H1 (cell line): Measurements from ENCODE around the gene NBEA. TPM values are rescaled to one million over a fixed set of nuclear protein-coding genes. Genes with fewer than 3 reads are reported as not detected.

Source experiments
- CTCF ChIA-PET: fragments of 300-600 bp; sonication (Branson Sonifier 250); formaldehyde crosslinking; loops from one replicate; lab custom pipeline; 2021; ENCODE audit not compliant: partially characterized antibody; lab: Charles Lee
- POLR2A ChIA-PET: fragments of 300-600 bp; sonication (Branson Sonifier 250); formaldehyde crosslinking; loops from one replicate; lab custom pipeline; 2021; ENCODE audit warnings: inconsistent platforms; ENCODE audit not compliant: partially characterized antibody; lab: Charles Lee
- DNase-seq, 2 experiments: peaks; one replicate each; pipeline versions ENCODE4 v3.0.0 to v3.0.0-alpha.2; 2010 to 2022; ENCODE audit warnings: low spot score in 2 of 2, low read depth in 1 of 2, mixed read lengths in 1 of 2
- FAIRE-seq: peaks from 2 replicates; lab custom pipeline; 2011; peaks lifted over from hg19 to GRCh38; lab: Jason Lieb, UNC
- H2AFZ ChIP-seq: 2 replicates; pipeline ENCODE4 v1.8.1; 2012; ENCODE audit warnings: low read length, inconsistent platforms
- H2AK5ac ChIP-seq: 2 replicates; pipeline ENCODE4 v1.6.1; 2013; ENCODE audit warnings: low read depth, low read length
- H2BK120ac ChIP-seq: replicated peaks from 2 replicates; pipeline ENCODE3; 2013; ENCODE audit warnings: low read depth, low read length, inconsistent platforms
- H2BK12ac ChIP-seq: 2 replicates; pipeline ENCODE4 v1.6.1; 2013; ENCODE audit warnings: low read depth, low read length
- H2BK15ac ChIP-seq: 2 replicates; pipeline ENCODE4 v1.6.1; 2013; ENCODE audit warnings: low read length
- H2BK20ac ChIP-seq: 2 replicates; pipeline ENCODE4 v1.6.1; 2013; ENCODE audit warnings: low read length
- H2BK5ac ChIP-seq: 2 replicates; pipeline ENCODE4 v1.6.1; 2013; ENCODE audit warnings: low read depth, low read length
- H3K14ac ChIP-seq: 2 replicates; pipeline ENCODE4 v1.6.1; 2013; ENCODE audit warnings: inconsistent platforms; ENCODE audit not compliant: insufficient read length
- H3K18ac ChIP-seq: 2 replicates; pipeline ENCODE4 v1.6.1; 2013; ENCODE audit warnings: low read length; ENCODE audit errors: extremely low read depth
- H3K23ac ChIP-seq: 2 replicates; pipeline ENCODE4 v1.6.1; 2013; ENCODE audit warnings: inconsistent platforms; ENCODE audit not compliant: insufficient read length
- H3K23me2 ChIP-seq: 2 replicates; pipeline ENCODE4 v1.6.1; 2013; ENCODE audit warnings: low read depth, low read length
- H3K27ac ChIP-seq: 2 replicates; pipeline ENCODE4 v1.6.1; 2011; ENCODE audit warnings: low read depth, low read length, inconsistent platforms
- H3K27me3 ChIP-seq, 4 experiments: replicated peaks in 1 of 4; 1 replicate in 1 of 4; 2 replicates in 3 of 4; pipeline versions ENCODE4 v1.6.1 to v1.8.1; 2011 to 2013; ENCODE audit warnings: low read length in 3 of 4, mild to moderate bottlenecking in 3 of 4, inconsistent platforms in 2 of 4, mixed read lengths in 2 of 4, moderate library complexity in 1 of 4; ENCODE audit not compliant: control insufficient read depth in 3 of 4, insufficient read depth in 3 of 4; ENCODE audit errors: extremely low read depth in 1 of 4
- H3K36me3 ChIP-seq, 4 experiments: 2 replicates each; pipeline versions ENCODE4 v1.6.1 to v1.8.1; 2011 to 2013; ENCODE audit warnings: mild to moderate bottlenecking in 4 of 4, low read length in 3 of 4, moderate library complexity in 2 of 4, control low read depth in 1 of 4, inconsistent platforms in 1 of 4; ENCODE audit not compliant: insufficient read depth in 4 of 4, control insufficient read depth in 2 of 4
- H3K4ac ChIP-seq: replicated peaks from 2 replicates; pipeline ENCODE3; 2013; ENCODE audit warnings: low read length, low read depth, mixed read lengths, inconsistent platforms; ENCODE audit not compliant: insufficient read length
- H3K4me1 ChIP-seq, 4 experiments: replicated peaks in 1 of 4; 1 replicate in 1 of 4; 2 replicates in 3 of 4; pipeline versions ENCODE4 v1.6.1 to v1.8.1; 2011 to 2013; ENCODE audit warnings: low read length in 3 of 4, inconsistent platforms in 2 of 4, mixed read lengths in 1 of 4; ENCODE audit not compliant: insufficient read depth in 4 of 4, control insufficient read depth in 3 of 4
- H3K4me2 ChIP-seq, 2 experiments: 2 replicates each; pipeline versions ENCODE4 v1.6.1 to v1.8.1; 2011 to 2013; ENCODE audit warnings: low read depth in 2 of 2, low read length in 2 of 2, control low read depth in 1 of 2, inconsistent platforms in 1 of 2, mild to moderate bottlenecking in 1 of 2; ENCODE audit not compliant: insufficient read depth in 1 of 2
- H3K4me3 ChIP-seq, 4 experiments: fragments of 200-600, 300-600 bp in 1 of 4; sonication (generic), shearing (Covaris generic), sonication (Bioruptor Twin) in 1 of 4; 2 replicates each; pipeline versions ENCODE4 v1.5.1 to v1.8.1; 2011 to 2016; ENCODE audit warnings: low read length in 4 of 4, low read depth in 3 of 4, control low read depth in 2 of 4, inconsistent platforms in 2 of 4, mild to moderate bottlenecking in 2 of 4, mixed read lengths in 1 of 4, moderate library complexity in 1 of 4; ENCODE audit not compliant: insufficient read depth in 2 of 4; ENCODE audit errors: extremely low read depth in 1 of 4
- H3K56ac ChIP-seq: replicated peaks from 2 replicates; pipeline ENCODE3; 2013; ENCODE audit warnings: low read depth, mild to moderate bottlenecking, mixed read lengths, low read length, inconsistent platforms; ENCODE audit not compliant: insufficient read length
- H3K79me1 ChIP-seq: 2 replicates; pipeline ENCODE4 v1.6.1; 2013; ENCODE audit warnings: low read depth, low read length, control low read depth
- H3K79me2 ChIP-seq, 2 experiments: 2 replicates each; pipeline versions ENCODE4 v1.6.1 to v1.8.1; 2012 to 2013; ENCODE audit warnings: low read length in 2 of 2, mild to moderate bottlenecking in 2 of 2, inconsistent platforms in 1 of 2; ENCODE audit not compliant: insufficient read depth in 2 of 2, control insufficient read depth in 1 of 2
- H3K9ac ChIP-seq, 4 experiments: replicated peaks in 1 of 4; 1 replicate in 1 of 4; 2 replicates in 3 of 4; pipeline versions ENCODE4 v1.6.1 to v1.8.1; 2011 to 2013; ENCODE audit warnings: low read depth in 3 of 4, low read length in 3 of 4, control low read depth in 2 of 4, mild to moderate bottlenecking in 2 of 4, moderate library complexity in 2 of 4, inconsistent platforms in 1 of 4; ENCODE audit errors: extremely low read depth in 1 of 4
- H3K9me3 ChIP-seq, 2 experiments: 2 replicates each; pipeline versions ENCODE4 v1.6.1 to v1.8.1; 2012 to 2013; ENCODE audit warnings: mild to moderate bottlenecking in 2 of 2, moderate library complexity in 2 of 2, control low read depth in 1 of 2, inconsistent platforms in 1 of 2, low read depth in 1 of 2, low read length in 1 of 2, mixed read lengths in 1 of 2; ENCODE audit not compliant: insufficient read depth in 2 of 2
- H4K20me1 ChIP-seq, 2 experiments: replicated peaks in 1 of 2; 2 replicates each; pipeline versions ENCODE3 to v1.8.1; 2011 to 2013; ENCODE audit warnings: inconsistent platforms in 2 of 2, low read length in 2 of 2, mild to moderate bottlenecking in 1 of 2; ENCODE audit not compliant: insufficient read depth in 2 of 2, control insufficient read depth in 1 of 2
- H4K5ac ChIP-seq: 2 replicates; pipeline ENCODE4 v1.6.1; 2013; ENCODE audit warnings: low read length, low read depth, mixed read lengths, inconsistent platforms; ENCODE audit not compliant: insufficient read length
- H4K8ac ChIP-seq: 2 replicates; pipeline ENCODE4 v1.8.0; 2013; ENCODE audit warnings: mild to moderate bottlenecking, moderate library complexity, low read length, inconsistent platforms; ENCODE audit not compliant: insufficient read depth; ENCODE audit errors: extremely low read depth
- H4K91ac ChIP-seq: replicated peaks from 2 replicates; pipeline ENCODE3; 2013; ENCODE audit warnings: low read length, mixed read lengths, inconsistent platforms; ENCODE audit not compliant: insufficient read length
- HDAC2 ChIP-seq, 2 experiments: fragments of 300-600 bp in 1 of 2; sonication (generic) in 1 of 2; IDR thresholded peaks; 2 replicates each; pipeline ENCODE4 v1.6.1; 2011 to 2012; ENCODE audit warnings: low read depth in 2 of 2, low read length in 2 of 2, mild to moderate bottlenecking in 2 of 2, moderate library complexity in 2 of 2, borderline replicate concordance in 1 of 2, inconsistent platforms in 1 of 2
- KDM4A ChIP-seq: IDR thresholded peaks from one replicate; pipeline ENCODE4 v1.7.1; 2012; ENCODE audit warnings: low read depth, mild to moderate bottlenecking, moderate library complexity, low read length, inconsistent platforms; ENCODE audit not compliant: severe bottlenecking
- MAFK ChIP-seq: IDR thresholded peaks from 2 replicates; pipeline ENCODE4 v1.6.1; 2012; ENCODE audit warnings: low read depth, mild to moderate bottlenecking, improper control_type of control experiment, low read length
- POLR2A ChIP-seq, 2 experiments: IDR thresholded peaks; 1 replicate in 1 of 2; 2 replicates in 1 of 2; pipeline ENCODE4 v1.6.1; 2011; ENCODE audit warnings: low read depth in 2 of 2, low read length in 2 of 2, mild to moderate bottlenecking in 2 of 2; ENCODE audit errors: control extremely low read depth in 1 of 2
- RBBP5 ChIP-seq: IDR thresholded peaks from 2 replicates; pipeline ENCODE4 v1.7.1; 2012; ENCODE audit warnings: low read depth, mild to moderate bottlenecking, inconsistent platforms, low read length, moderate library complexity, borderline replicate concordance
- RNF2 ChIP-seq: fragments of 200-900, 300-1000 bp; sonication (generic); IDR thresholded peaks from 2 replicates; pipeline ENCODE4 v1.7.1; 2016; ENCODE audit warnings: borderline replicate concordance, low read depth, mild to moderate bottlenecking, antibody characterized with exemption, low read length; ENCODE audit not compliant: poor library complexity, severe bottlenecking; ENCODE audit errors: missing control alignments
- RXRA ChIP-seq: IDR thresholded peaks from 2 replicates; pipeline ENCODE4 v1.6.1; 2011; ENCODE audit warnings: low read depth, mild to moderate bottlenecking, low read length, moderate library complexity; ENCODE audit not compliant: insufficient read depth
- SP4 ChIP-seq: IDR thresholded peaks from 2 replicates; pipeline ENCODE4 v1.6.1; 2012; ENCODE audit warnings: low read length, inconsistent platforms
- SUZ12 ChIP-seq: fragments of 200-600 bp; sonication (generic); IDR thresholded peaks from 2 replicates; pipeline ENCODE4 v1.6.1; 2012; ENCODE audit warnings: mild to moderate bottlenecking, inconsistent platforms, low read length, moderate library complexity, mixed read lengths
- TAF7 ChIP-seq: optimal IDR thresholded peaks from 2 replicates; pipeline ENCODE3; 2011; ENCODE audit warnings: low read depth, mild to moderate bottlenecking, inconsistent platforms, low read length, moderate library complexity, borderline replicate concordance
- TBP ChIP-seq: IDR thresholded peaks from 2 replicates; pipeline ENCODE4 v1.6.1; 2011; ENCODE audit warnings: low read depth, low read length, improper control_type of control experiment
- YY1 ChIP-seq: IDR thresholded peaks from 2 replicates; pipeline ENCODE4 v1.6.1; 2011; ENCODE audit warnings: low read depth, mild to moderate bottlenecking, low read length
- WGBS, 2 experiments: shearing (Covaris generic) in 1 of 2; methylation state at CpG; one replicate each; pipeline versions ENCODE4 v1.1.6 to v1.1.7; 2013 to 2015; ENCODE audit warnings: low lambda C conversion rate in 2 of 2, mixed read lengths in 2 of 2, inconsistent platforms in 1 of 2, low coverage in 1 of 2, missing lambda C conversion rate in 1 of 2; ENCODE audit not compliant: insufficient replicate concordance in 2 of 2, insufficient coverage in 1 of 2, insufficient read length in 1 of 2; ENCODE audit errors: extremely low coverage in 1 of 2, missing lambda C conversion rate in 1 of 2; 5-methylcytosine and 5-hydroxymethylcytosine counted together
- polyA plus RNA-seq, 7 experiments: library from polyadenylated mRNA; depleted of rRNA in 3 of 7; stranded (reverse) in 5 of 7; unstranded in 2 of 7; fragments of >200 nt in 5 of 7; fragments of 200-250 nt in 2 of 7; gene quantifications; 1 replicate in 5 of 7; 2 replicates in 1 of 7; 4 replicates in 1 of 7; pipeline versions ENCODE4 v1.2.1 to v1.2.3, GENCODE V29; 2011 to 2013; ENCODE audit warnings: missing spikeins in 2 of 7, mixed read lengths in 2 of 7
- total RNA-seq: library from RNA; stranded (reverse); fragmentation: NEBNext Ultra II Directional; extraction: Animal tissue kit (Norgen Biotek cat#: 25700); gene quantifications from 2 replicates; pipeline ENCODE4 v1.2.1, GENCODE V29; 2021
- TF ChIP-seq, protein P1 (sequence below): IDR thresholded peaks from 2 replicates; pipeline ENCODE4 v1.6.1; 2012; ENCODE audit warnings: low read length, inconsistent platforms

Gene NBEA
- total and polyA plus RNA-seq, 2 of the 8 experiments (the other 6 are each of a cell fraction or from before 2014, with no cell fraction given): 14.2 to 21.5 TPM

GRCh38 chr13:35468195-35468594 is 526.1 kb downstream of the NBEA start:
- Histone ChIP-seq H3K79me2 (no peaks in the 10 kb centered on the region), H3K14ac (no peak overlapping the region), H3K23ac (no peak overlapping the region), H2BK20ac (no peak overlapping the region), H3K9me3 (no peaks in the 10 kb centered on the region), H2BK15ac (no peak overlapping the region), H2BK5ac (no peak overlapping the region), H3K79me1 (no peaks in the 10 kb centered on the region), H3K4ac (no peak overlapping the region), H3K4me1 (peaks cover 3 to 11% (median 8%) of the 10 kb centered on the region in 4 experiments), H3K9ac (no peak overlapping the region), H4K8ac (no peak overlapping the region), H2BK12ac (no peak overlapping the region), H3K4me2 (no peak overlapping the region), H3K27ac (no peak overlapping the region), H3K27me3 (peaks cover 15 to 24% (median 20%) of the 10 kb centered on the region in 4 experiments), H2AFZ (no peak overlapping the region), H2AK5ac (no peak overlapping the region), H3K23me2 (peaks cover 8% of the 10 kb centered on the region), H3K4me3 (no peak overlapping the region), H4K91ac (no peak overlapping the region), H4K20me1 (peaks cover 9 to 11% of the 10 kb centered on the region in 2 experiments), H3K36me3 (no peaks in the 10 kb centered on the region), H3K56ac (no peak overlapping the region), H3K18ac (no peak overlapping the region), H2BK120ac (no peak overlapping the region), H4K5ac (no peak overlapping the region)
- 100% methylated on average over 1 of the region's 1 CpG; no CpG with 5 or more reads in 1 of the 2 experiments for WGBS, 2 experiments
- POLR2A ChIA-PET: no interaction called here
- DNase-seq (no peak), FAIRE-seq (no peak)
- CTCF ChIA-PET: no interaction called here
- TF ChIP-seq POLR2A (IDR thresholded peaks at IDR 0.05; ENCODE audit: control extremely low read depth in 1 of 2, low read depth in 2 of 2, low read length in 2 of 2) (no peak), SUZ12 (no peak), KDM4A (no peak), YY1 (no peak), RNF2 (no peak), MAFK (no peak), TAF7 (no peak), RBBP5 (no peak), SP4 (no peak), HDAC2 (IDR thresholded peaks at IDR 0.05; ENCODE audit: borderline replicate concordance in 1 of 2, low read depth in 2 of 2, low read length in 2 of 2) (no peak), RXRA (no peak), TBP (no peak)
- TF ChIP-seq, protein P1, sequence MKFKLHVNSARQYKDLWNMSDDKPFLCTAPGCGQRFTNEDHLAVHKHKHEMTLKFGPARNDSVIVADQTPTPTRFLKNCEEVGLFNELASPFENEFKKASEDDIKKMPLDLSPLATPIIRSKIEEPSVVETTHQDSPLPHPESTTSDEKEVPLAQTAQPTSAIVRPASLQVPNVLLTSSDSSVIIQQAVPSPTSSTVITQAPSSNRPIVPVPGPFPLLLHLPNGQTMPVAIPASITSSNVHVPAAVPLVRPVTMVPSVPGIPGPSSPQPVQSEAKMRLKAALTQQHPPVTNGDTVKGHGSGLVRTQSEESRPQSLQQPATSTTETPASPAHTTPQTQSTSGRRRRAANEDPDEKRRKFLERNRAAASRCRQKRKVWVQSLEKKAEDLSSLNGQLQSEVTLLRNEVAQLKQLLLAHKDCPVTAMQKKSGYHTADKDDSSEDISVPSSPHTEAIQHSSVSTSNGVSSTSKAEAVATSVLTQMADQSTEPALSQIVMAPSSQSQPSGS: no peak
